ENCODE results near the gene LCA5L.

DNA sequence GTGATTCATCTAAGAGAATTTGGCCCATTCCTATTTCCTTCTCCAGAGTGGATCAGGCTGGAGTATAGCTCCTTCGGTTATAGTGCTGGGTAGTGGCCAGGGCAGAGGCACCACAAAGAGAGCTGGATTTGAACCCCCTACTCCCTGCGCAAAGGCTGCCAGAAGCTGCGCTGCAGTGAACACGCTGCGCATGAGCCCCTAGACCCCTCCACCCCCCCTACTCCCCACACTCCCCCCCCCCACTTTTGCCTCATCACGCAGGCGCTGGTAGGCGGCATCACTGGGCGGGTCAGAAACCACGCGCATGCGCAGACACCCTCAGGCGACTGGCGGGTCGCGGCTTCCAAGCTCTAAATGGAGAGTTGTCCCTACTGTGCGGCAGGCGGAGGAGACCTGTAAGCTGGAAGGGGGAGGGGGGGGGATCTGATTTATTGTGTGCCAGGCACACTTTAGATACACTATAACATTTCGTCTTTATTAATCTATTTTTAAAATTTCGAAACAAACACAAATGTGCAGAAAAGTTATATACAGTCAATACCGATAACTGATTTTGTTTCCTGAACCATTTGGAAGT lies 58.0 kb downstream of the LCA5L start:
- TF ChIP-seq, protein P1, sequence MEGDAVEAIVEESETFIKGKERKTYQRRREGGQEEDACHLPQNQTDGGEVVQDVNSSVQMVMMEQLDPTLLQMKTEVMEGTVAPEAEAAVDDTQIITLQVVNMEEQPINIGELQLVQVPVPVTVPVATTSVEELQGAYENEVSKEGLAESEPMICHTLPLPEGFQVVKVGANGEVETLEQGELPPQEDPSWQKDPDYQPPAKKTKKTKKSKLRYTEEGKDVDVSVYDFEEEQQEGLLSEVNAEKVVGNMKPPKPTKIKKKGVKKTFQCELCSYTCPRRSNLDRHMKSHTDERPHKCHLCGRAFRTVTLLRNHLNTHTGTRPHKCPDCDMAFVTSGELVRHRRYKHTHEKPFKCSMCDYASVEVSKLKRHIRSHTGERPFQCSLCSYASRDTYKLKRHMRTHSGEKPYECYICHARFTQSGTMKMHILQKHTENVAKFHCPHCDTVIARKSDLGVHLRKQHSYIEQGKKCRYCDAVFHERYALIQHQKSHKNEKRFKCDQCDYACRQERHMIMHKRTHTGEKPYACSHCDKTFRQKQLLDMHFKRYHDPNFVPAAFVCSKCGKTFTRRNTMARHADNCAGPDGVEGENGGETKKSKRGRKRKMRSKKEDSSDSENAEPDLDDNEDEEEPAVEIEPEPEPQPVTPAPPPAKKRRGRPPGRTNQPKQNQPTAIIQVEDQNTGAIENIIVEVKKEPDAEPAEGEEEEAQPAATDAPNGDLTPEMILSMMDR (IDR thresholded peaks at IDR 0.05) = no peak
- TF ChIP-seq EP300 (IDR thresholded peaks at IDR 0.05) (no peak), POLR2A (IDR thresholded peaks at IDR 0.05) (no peak)

Measured in tibial nerve (tissue), 4 donors.